BE2C (cell line): ENCODE data around the gene SAMD14.
A peak's percentile ranks its signal among the peaks of the same experiment; 100 is the strongest.

ENCODE experiments used
- DNase-seq: peaks from one replicate; pipeline ENCODE4 v3.0.0-alpha.2; 2020
- H3K27me3 ChIP-seq: fragments of 250-450 bp; sonication (Bioruptor Pico); 2 replicates; pipeline ENCODE4 v1.5.1; 2020; ENCODE audit warnings: mild to moderate bottlenecking
- H3K36me3 ChIP-seq: fragments of 250-450 bp; sonication (Bioruptor Pico); 2 replicates; pipeline ENCODE4 v1.5.1; 2020; ENCODE audit warnings: mild to moderate bottlenecking
- H3K4me1 ChIP-seq: fragments of 250-450 bp; sonication (Bioruptor Pico); 2 replicates; pipeline ENCODE4 v1.5.1; 2020
- H3K4me3 ChIP-seq: 2 replicates; pipeline ENCODE4 v1.5.1; 2011; ENCODE audit warnings: low read depth, low read length
- H3K9me3 ChIP-seq: fragments of 250-450 bp; sonication (Bioruptor Pico); 2 replicates; pipeline ENCODE4 v1.5.1; 2020
- CTCF ChIP-seq: IDR thresholded peaks from 2 replicates; pipeline ENCODE4 v1.5.1; 2012; ENCODE audit warnings: mild to moderate bottlenecking, low read depth, low read length

Gene SAMD14

GRCh38 chr17:50147841-50148225, 17.9 kb upstream of the SAMD14 start:
- H3K27me3 ChIP-seq: no peaks in the 10 kb centered on the region
- H3K4me1 ChIP-seq: peaks cover 8% of the 10 kb centered on the region
- H3K4me3 ChIP-seq: peak overlapping the region; percentile 92
- TF ChIP-seq CTCF: no peak
- H3K36me3 ChIP-seq: peaks cover 45% of the 10 kb centered on the region
- no peak for DNase-seq
- no peaks in the 10 kb centered on the region for H3K9me3 ChIP-seq

GRCh38 chr17:50146927-50147665, 17.1 kb upstream of the SAMD14 start:
- TF ChIP-seq CTCF: no peak
- Histone ChIP-seq H3K27me3 (no peaks in the 10 kb centered on the region), H3K36me3 (peaks cover 52% of the 10 kb centered on the region), H3K4me3 (peak overlapping the region; percentile 92), H3K4me1 (peaks cover under 1% of the 10 kb centered on the region), H3K9me3 (no peaks in the 10 kb centered on the region)
- DNase-seq: no peak

- H3K4me1 ChIP-seq: no peaks in the 10 kb centered on the region
- peak overlapping the region; percentile 92 for H3K4me3 ChIP-seq
Measured at GRCh38 chr17:50146230-50146926, 16.4 kb upstream of the SAMD14 start.

GRCh38 chr17:50145532-50146229, 15.7 kb upstream of the SAMD14 start:
- Histone ChIP-seq H3K4me1 (peaks cover 4% of the 10 kb centered on the region), H3K36me3 (peaks cover 66% of the 10 kb centered on the region)
- no peak for DNase-seq

More at GRCh38 chr17:50146230-50146926, 16.4 kb upstream of the SAMD14 start:
- DNase-seq: no peak
- Histone ChIP-seq H3K9me3 (no peaks in the 10 kb centered on the region), H3K27me3 (no peaks in the 10 kb centered on the region), H3K36me3 (peaks cover 59% of the 10 kb centered on the region)
- 0 out of 2 replicates have a peak, but pooled peaks have one; percentile 13 for TF ChIP-seq CTCF

GRCh38 chr17:50144845-50145531, 15.0 kb upstream of the SAMD14 start:
- H3K36me3 ChIP-seq: peaks cover 73% of the 10 kb centered on the region
- no peaks in the 10 kb centered on the region for H3K27me3 ChIP-seq
- H3K4me1 ChIP-seq: peaks cover 11% of the 10 kb centered on the region
- no peak overlapping the region for H3K4me3 ChIP-seq
- DNase-seq: no peak
- no peak for TF ChIP-seq CTCF
- no peaks in the 10 kb centered on the region for H3K9me3 ChIP-seq

More at GRCh38 chr17:50145532-50146229, 15.7 kb upstream of the SAMD14 start:
- Histone ChIP-seq H3K27me3 (no peaks in the 10 kb centered on the region), H3K4me3 (no peak overlapping the region), H3K9me3 (no peaks in the 10 kb centered on the region)
- TF ChIP-seq CTCF: no peak
